Measurements from ENCODE around the gene CBY1.
A peak's percentile ranks its signal among the peaks of the same experiment; 100 is the strongest.

Gene CBY1

GRCh38 chr22:38710866-38711265 lies 54.4 kb downstream of the CBY1 start:
- Histone ChIP-seq H2BK5ac (ENCODE audit: low read depth, low read length, poor library complexity) (no peak overlapping the region), H3K4ac (ENCODE audit: low read depth, low read length) (no peak overlapping the region), H4K91ac (ENCODE audit: low read depth, low read length) (no peak overlapping the region), H3K9ac (ENCODE audit: low read length) (no peak overlapping the region), H3K79me2 (ENCODE audit: control insufficient read depth, insufficient read depth, low read length, poor library complexity) (peaks cover 6% of the 10 kb centered on the region), H4K8ac (ENCODE audit: low read depth, low read length) (no peak overlapping the region), H2BK120ac (ENCODE audit: insufficient read depth, low read length, poor library complexity) (no peak overlapping the region), H2BK12ac (ENCODE audit: low read length) (no peak overlapping the region), H3K27ac (ENCODE audit: low read depth, low read length) (no peak overlapping the region), H3K4me3 (ENCODE audit: low read depth, low read length) (no peak overlapping the region), H3K36me3 (ENCODE audit: control insufficient read depth in 1 of 2, insufficient read depth in 2 of 2, low read length in 2 of 2) (peaks cover 1 to 8% of the 10 kb centered on the region in 2 experiments), H3K23ac (ENCODE audit: low read length) (no peak overlapping the region), H3K4me1 (ENCODE audit: control insufficient read depth in 1 of 2, insufficient read depth in 2 of 2, low read length in 2 of 2) (peaks cover 3 to 20% of the 10 kb centered on the region in 2 experiments), H3K14ac (ENCODE audit: low read length) (no peak overlapping the region), H4K12ac (ENCODE audit: low read depth, low read length) (no peak overlapping the region), H3K18ac (ENCODE audit: low read length) (no peak overlapping the region), H2AK5ac (ENCODE audit: low read length) (no peak overlapping the region), H3K79me1 (ENCODE audit: low read length) (peaks cover 5% of the 10 kb centered on the region), H3K4me2 (ENCODE audit: low read length) (no peak overlapping the region), H2AFZ (ENCODE audit: insufficient read depth, low read length, poor library complexity) (no peak overlapping the region), H3K27me3 (ENCODE audit: insufficient read depth, low read length) (no peaks in the 10 kb centered on the region), H3K9me3 (ENCODE audit: insufficient read depth, low read depth, low read length) (no peaks in the 10 kb centered on the region)
- DNase-seq, result no peak
- no CpG with 5 or more reads among the region's 3 CpGs for WGBS (ENCODE audit: extremely low coverage, insufficient coverage, insufficient read length)

DNA sequence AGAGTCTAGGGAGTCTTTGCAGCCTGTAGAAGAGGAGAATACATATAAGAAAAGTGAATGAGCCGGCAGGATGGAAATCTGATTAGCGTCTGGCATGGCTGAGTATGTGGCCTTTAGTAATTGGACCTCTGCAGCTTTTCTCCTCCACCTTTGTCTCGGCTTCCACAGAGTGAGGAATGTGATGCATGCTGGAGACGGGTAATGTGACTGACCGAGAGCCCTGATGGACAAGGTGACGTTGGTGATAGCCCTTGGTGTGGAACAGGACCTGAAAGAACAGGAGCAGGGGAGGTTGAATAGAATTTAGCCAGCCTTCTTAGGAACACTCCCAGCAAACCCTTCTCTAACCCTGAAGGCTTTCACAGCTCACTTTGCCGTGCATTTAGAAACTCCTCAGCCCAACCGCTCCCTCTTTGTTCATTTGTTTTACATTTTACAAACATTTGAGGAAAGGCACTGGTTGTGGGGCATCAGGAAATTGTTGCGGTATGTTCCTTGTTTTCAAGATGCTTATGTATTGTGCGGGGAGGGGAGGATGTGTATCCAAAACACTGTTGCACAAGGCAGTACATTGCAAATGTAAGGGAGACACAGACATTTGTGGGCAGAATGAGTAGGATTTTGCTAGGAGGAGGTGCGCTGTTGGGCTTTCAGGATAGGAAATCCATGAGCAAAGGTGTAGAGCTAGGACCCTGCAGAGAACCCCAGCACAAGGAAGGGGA lies 56.2 kb downstream of the CBY1 start:
- no peak overlapping the region for H2BK120ac ChIP-seq (ENCODE audit: insufficient read depth, low read length, poor library complexity)
- no CpG with 5 or more reads among the region's 11 CpGs for WGBS (ENCODE audit: extremely low coverage, insufficient coverage, insufficient read length)
- H2AFZ ChIP-seq (ENCODE audit: insufficient read depth, low read length, poor library complexity), result no peak overlapping the region
- no peak for DNase-seq
- H3K9me3 ChIP-seq (ENCODE audit: insufficient read depth, low read depth, low read length), result no peaks in the 10 kb centered on the region
- H2AK5ac ChIP-seq (ENCODE audit: low read length), result no peak overlapping the region
- no peak overlapping the region for H3K9ac ChIP-seq (ENCODE audit: low read length)
- no peak overlapping the region for H4K8ac ChIP-seq (ENCODE audit: low read depth, low read length)
- H2BK5ac ChIP-seq (ENCODE audit: low read depth, low read length, poor library complexity), result no peak overlapping the region
- no peak overlapping the region for H3K27ac ChIP-seq (ENCODE audit: low read depth, low read length)
- peaks cover 14 to 21% of the 10 kb centered on the region in 2 experiments for H3K36me3 ChIP-seq (ENCODE audit: control insufficient read depth in 1 of 2, insufficient read depth in 2 of 2, low read length in 2 of 2)
- H3K18ac ChIP-seq (ENCODE audit: low read length), result no peak overlapping the region
- no peak overlapping the region for H4K12ac ChIP-seq (ENCODE audit: low read depth, low read length)
- H3K23ac ChIP-seq (ENCODE audit: low read length), result no peak overlapping the region
- no peaks in the 10 kb centered on the region for H3K79me2 ChIP-seq (ENCODE audit: control insufficient read depth, insufficient read depth, low read length, poor library complexity)
- H3K4me2 ChIP-seq (ENCODE audit: low read length), result no peak overlapping the region
- peaks cover 0 to 13% of the 10 kb centered on the region in 2 experiments for H3K4me1 ChIP-seq (ENCODE audit: control insufficient read depth in 1 of 2, insufficient read depth in 2 of 2, low read length in 2 of 2)
- H4K91ac ChIP-seq (ENCODE audit: low read depth, low read length), result no peak overlapping the region
- no peaks in the 10 kb centered on the region for H3K27me3 ChIP-seq (ENCODE audit: insufficient read depth, low read length)
- no peak overlapping the region for H3K14ac ChIP-seq (ENCODE audit: low read length)
- no peak overlapping the region for H2BK12ac ChIP-seq (ENCODE audit: low read length)
- no peak overlapping the region for H3K4me3 ChIP-seq (ENCODE audit: low read depth, low read length)
- H3K79me1 ChIP-seq (ENCODE audit: low read length), result no peaks in the 10 kb centered on the region
- no peak overlapping the region for H3K4ac ChIP-seq (ENCODE audit: low read depth, low read length)

DNA sequence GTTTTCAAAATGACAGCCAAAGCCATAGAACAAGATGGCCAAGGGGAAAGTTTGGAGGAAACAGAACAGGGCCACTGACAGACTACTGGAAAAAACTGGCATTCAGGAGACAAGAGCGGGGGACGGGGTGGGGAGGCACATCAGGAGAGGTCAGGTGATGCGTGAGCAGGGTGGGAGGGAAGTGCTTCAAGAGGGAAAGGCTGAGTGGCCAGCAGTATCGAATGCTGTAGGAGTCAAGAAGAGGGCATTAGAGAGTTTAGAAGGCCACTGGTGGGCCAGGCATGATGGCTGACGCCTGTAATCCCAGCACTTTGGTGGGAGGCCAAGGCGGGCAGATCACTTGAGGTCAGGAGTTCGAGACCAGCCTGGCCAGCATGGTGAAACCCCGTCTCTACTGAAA lies 57.5 kb downstream of the CBY1 start:
- H4K8ac ChIP-seq (ENCODE audit: low read depth, low read length), result no peak overlapping the region
- no peak overlapping the region for H3K27ac ChIP-seq (ENCODE audit: low read depth, low read length)
- no peak overlapping the region for H3K4me2 ChIP-seq (ENCODE audit: low read length)
- no peak overlapping the region for H3K14ac ChIP-seq (ENCODE audit: low read length)
- no peak overlapping the region for H2AK5ac ChIP-seq (ENCODE audit: low read length)
- no peak overlapping the region for H4K12ac ChIP-seq (ENCODE audit: low read depth, low read length)
- no peaks in the 10 kb centered on the region for H3K79me2 ChIP-seq (ENCODE audit: control insufficient read depth, insufficient read depth, low read length, poor library complexity)
- H3K18ac ChIP-seq (ENCODE audit: low read length), result no peak overlapping the region
- no peaks in the 10 kb centered on the region for H3K27me3 ChIP-seq (ENCODE audit: insufficient read depth, low read length)
- no CpG with 5 or more reads among the region's 8 CpGs for WGBS (ENCODE audit: extremely low coverage, insufficient coverage, insufficient read length)
- peak overlapping the region; percentile 23 for H3K4ac ChIP-seq (ENCODE audit: low read depth, low read length)
- no peak overlapping the region for H4K91ac ChIP-seq (ENCODE audit: low read depth, low read length)
- H2BK12ac ChIP-seq (ENCODE audit: low read length), result no peak overlapping the region
- H3K23ac ChIP-seq (ENCODE audit: low read length), result no peak overlapping the region
- H2BK120ac ChIP-seq (ENCODE audit: insufficient read depth, low read length, poor library complexity), result no peak overlapping the region
- DNase-seq, result no peak
- H3K36me3 ChIP-seq (ENCODE audit: control insufficient read depth in 1 of 2, insufficient read depth in 2 of 2, low read length in 2 of 2), result peaks cover 19 to 22% of the 10 kb centered on the region in 2 experiments
- no peak overlapping the region for H2AFZ ChIP-seq (ENCODE audit: insufficient read depth, low read length, poor library complexity)
- H3K4me3 ChIP-seq (ENCODE audit: low read depth, low read length), result no peak overlapping the region
- peaks cover 0 to 15% of the 10 kb centered on the region in 2 experiments for H3K4me1 ChIP-seq (ENCODE audit: control insufficient read depth in 1 of 2, insufficient read depth in 2 of 2, low read length in 2 of 2)
- no peak overlapping the region for H3K9ac ChIP-seq (ENCODE audit: low read length)
- H3K79me1 ChIP-seq (ENCODE audit: low read length), result no peaks in the 10 kb centered on the region
- H2BK5ac ChIP-seq (ENCODE audit: low read depth, low read length, poor library complexity), result no peak overlapping the region
- H3K9me3 ChIP-seq (ENCODE audit: insufficient read depth, low read depth, low read length), result no peaks in the 10 kb centered on the region

- Histone ChIP-seq H3K23ac (ENCODE audit: low read length) (no peak overlapping the region), H3K79me1 (ENCODE audit: low read length) (no peaks in the 10 kb centered on the region), H3K27ac (ENCODE audit: low read depth, low read length) (no peak overlapping the region), H3K4ac (ENCODE audit: low read depth, low read length) (no peak overlapping the region), H2BK12ac (ENCODE audit: low read length) (no peak overlapping the region), H2AK5ac (ENCODE audit: low read length) (no peak overlapping the region), H3K36me3 (ENCODE audit: control insufficient read depth in 1 of 2, insufficient read depth in 2 of 2, low read length in 2 of 2) (peaks cover 21 to 22% of the 10 kb centered on the region in 2 experiments), H2BK120ac (ENCODE audit: insufficient read depth, low read length, poor library complexity) (no peak overlapping the region), H4K91ac (ENCODE audit: low read depth, low read length) (no peak overlapping the region), H2AFZ (ENCODE audit: insufficient read depth, low read length, poor library complexity) (no peak overlapping the region), H4K12ac (ENCODE audit: low read depth, low read length) (no peak overlapping the region), H3K9me3 (ENCODE audit: insufficient read depth, low read depth, low read length) (no peaks in the 10 kb centered on the region), H3K4me2 (ENCODE audit: low read length) (no peak overlapping the region), H3K9ac (ENCODE audit: low read length) (no peak overlapping the region), H4K8ac (ENCODE audit: low read depth, low read length) (no peak overlapping the region), H3K4me1 (ENCODE audit: control insufficient read depth in 1 of 2, insufficient read depth in 2 of 2, low read length in 2 of 2) (peaks cover 0 to 15% of the 10 kb centered on the region in 2 experiments), H3K14ac (ENCODE audit: low read length) (no peak overlapping the region), H3K4me3 (ENCODE audit: low read depth, low read length) (no peak overlapping the region), H3K27me3 (ENCODE audit: insufficient read depth, low read length) (no peaks in the 10 kb centered on the region), H3K18ac (ENCODE audit: low read length) (no peak overlapping the region), H2BK5ac (ENCODE audit: low read depth, low read length, poor library complexity) (no peak overlapping the region), H3K79me2 (ENCODE audit: control insufficient read depth, insufficient read depth, low read length, poor library complexity) (no peaks in the 10 kb centered on the region)
- no CpG with 5 or more reads among the region's 9 CpGs for WGBS (ENCODE audit: extremely low coverage, insufficient coverage, insufficient read length)
- no peak for DNase-seq
Measured at GRCh38 chr22:38715176-38715764, 58.8 kb downstream of the CBY1 start.

Measured in trophoblast cell (in vitro differentiated cells and primary cell).